ENCODE results near the gene BCL10.

The BCL10 gene

DNA sequence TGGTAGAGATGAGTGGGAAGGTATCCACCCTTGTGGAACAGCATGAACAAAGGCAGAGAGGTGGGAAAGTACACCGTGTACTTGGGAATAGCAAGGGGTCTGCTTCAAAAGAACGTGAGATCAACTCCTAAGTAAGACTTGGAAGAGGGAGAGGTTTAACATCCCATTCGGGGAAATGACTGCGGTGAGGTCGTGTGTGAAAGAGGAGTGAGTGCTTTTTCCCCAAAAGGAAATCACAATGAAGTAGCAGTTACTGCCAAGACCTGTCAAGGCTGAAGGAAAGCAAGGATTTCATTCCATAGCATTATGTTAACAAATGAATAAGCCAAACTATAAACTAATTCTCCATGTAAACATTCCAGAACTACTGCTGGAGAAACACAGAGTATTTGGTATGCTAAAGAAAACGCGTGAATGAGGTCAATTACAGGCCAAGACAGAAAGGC, 55.7 kb downstream of the BCL10 start:
- no peak for DNase-seq (ENCODE audit: low read depth)

- DNase-seq (ENCODE audit: low read depth), result no peak
These were observed 56.4 kb downstream of the BCL10 start for GRCh38 chr1:85219853-85220610.

DNA sequence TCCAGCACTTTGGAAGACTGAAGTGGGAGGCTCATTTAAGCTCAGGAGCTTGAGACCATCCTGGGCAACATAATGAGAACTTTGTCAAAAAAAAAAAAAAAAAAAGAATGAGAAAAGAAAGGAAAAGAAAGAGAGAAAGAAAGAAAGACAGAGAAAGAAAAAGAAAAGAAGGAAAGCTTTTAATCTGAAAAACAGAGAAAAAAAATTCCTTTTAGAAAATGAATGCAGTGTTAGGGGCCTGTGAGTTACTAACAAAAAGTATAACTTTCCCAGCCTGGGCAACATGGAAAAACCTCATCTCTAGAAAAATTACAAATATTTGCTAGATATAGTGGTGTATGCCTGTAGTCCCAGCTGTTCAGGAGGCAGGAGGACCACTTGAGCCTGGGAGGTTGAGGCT, 59.7 kb downstream of the BCL10 start:
- no peak for DNase-seq (ENCODE audit: low read depth)

Measured in T-helper 22 cell (primary cell).